Right renal cortex interstitium (tissue), 3 donors: ENCODE data around the gene NCOA7. TPM values are rescaled to one million over a fixed set of nuclear protein-coding genes. Genes with fewer than 3 reads are reported as not detected.
"Not testable (repeated sequence)": the region's sequence is repeated elsewhere in the genome, so short reads cannot be mapped to it uniquely, and the experiment has no call there.

ENCODE experiments used
- DNase-seq, 3 donors: peaks; one replicate each; pipeline ENCODE4 v3.0.0-alpha.2; 2013; ENCODE audit warnings: low read depth in 3 of 3, low spot score in 2 of 3
- polyA plus RNA-seq, 3 donors: library from polyadenylated mRNA; unstranded; fragments of 120-200 nt; gene quantifications; one replicate each; pipeline ENCODE4 v1.2.1, GENCODE V29; 2013; ENCODE audit not compliant: insufficient read length in 3 of 3

The NCOA7 gene
- polyA plus RNA-seq, 3 donors, result 44.6 to 69.7 (median 54.3) TPM

- peak; percentile 94 to 97 (median 97) for DNase-seq
Measured at GRCh38 chr6:125956506-125957390, 166.0 kb downstream of the NCOA7 start, which contains the start of gene HINT3. HINT3 (plus strand) TSS chr6:125956770; CDS start chr6:125956978, 208 bp downstream.

DNA sequence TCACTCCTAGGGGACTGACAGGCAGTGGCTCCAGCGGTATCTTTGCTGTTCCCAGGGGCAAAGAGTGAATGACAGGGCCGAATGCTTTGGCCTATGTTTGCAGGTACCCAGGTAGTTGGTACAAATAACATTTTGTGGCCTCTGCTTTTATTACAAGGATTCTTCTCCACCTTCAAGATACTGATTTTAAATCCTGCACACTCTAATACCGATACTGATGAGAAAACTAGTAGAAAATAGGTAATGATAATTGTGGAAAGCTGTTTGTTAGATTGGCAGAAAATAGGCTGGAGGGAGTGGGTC, 166.6 kb downstream of the NCOA7 start:
- DNase-seq, result peak in 1 of 3 donors; percentile 14

- peak in 1 of 3 donors; percentile 25 for DNase-seq
Measured at GRCh38 chr6:125957845-125958244, 167.1 kb downstream of the NCOA7 start.

- no peak for DNase-seq
Measured at GRCh38 chr6:125959041-125959440, 168.3 kb downstream of the NCOA7 start.

- DNase-seq, result no peak
Measured at GRCh38 chr6:125961117-125961516, 170.4 kb downstream of the NCOA7 start.

DNA sequence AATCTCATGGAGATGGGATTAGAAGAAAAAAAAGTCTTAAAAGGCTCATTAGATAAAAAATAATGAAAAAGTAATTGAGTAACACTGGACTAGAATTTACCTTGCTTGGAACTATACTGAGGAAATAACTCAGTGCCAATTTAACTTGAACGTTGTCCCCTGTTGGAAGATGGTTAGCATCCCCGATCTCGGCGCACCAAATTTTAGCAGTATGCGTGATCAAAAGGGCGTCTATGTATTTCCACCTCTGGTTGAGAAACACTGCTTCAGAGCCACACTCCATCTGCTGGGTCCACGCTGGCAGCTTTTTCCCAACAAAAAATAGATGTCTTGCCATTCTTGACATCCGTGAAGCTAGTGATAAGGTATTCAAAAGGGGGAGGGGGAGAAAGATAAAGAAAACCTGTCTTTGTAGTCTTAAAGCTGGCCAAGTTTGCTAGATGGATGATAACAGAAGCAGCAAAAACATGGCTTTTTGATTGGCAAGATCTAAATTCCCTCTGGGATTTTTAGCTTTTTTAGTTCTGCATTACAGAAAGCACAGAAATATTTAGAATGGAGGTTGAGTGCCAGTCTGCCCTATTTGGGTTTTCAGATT, 172.2 kb downstream of the NCOA7 start:
- DNase-seq, result no peak

GRCh38 chr6:125963817-125964216, 173.1 kb downstream of the NCOA7 start:
- no peak for DNase-seq

- no peak for DNase-seq
Measured at GRCh38 chr6:125966569-125966968, 175.8 kb downstream of the NCOA7 start.

GRCh38 chr6:125968493-125968892, 177.7 kb downstream of the NCOA7 start:
- DNase-seq, result no peak

DNA sequence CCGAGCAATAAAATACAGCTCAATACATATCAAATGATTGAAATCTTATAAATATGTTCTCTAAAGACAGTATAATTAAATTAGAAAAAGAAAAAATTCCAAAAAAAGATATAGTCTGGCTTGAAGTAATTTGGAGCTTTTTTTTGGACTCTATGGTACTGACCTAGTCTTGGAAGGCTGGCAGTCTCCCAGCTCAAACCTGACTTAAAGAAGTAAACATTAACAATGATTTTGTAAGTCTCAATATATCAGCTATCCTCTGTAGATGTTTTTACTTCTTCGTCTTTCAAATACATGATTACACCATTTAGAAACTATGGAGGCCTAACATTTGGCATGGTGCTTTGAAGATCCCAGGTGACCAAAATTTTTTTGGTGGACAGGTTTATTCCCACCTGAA, 180.0 kb downstream of the NCOA7 start:
- DNase-seq, result no peak

- not testable (repeated sequence) for DNase-seq
Measured at GRCh38 chr6:125972478-125972877, 181.7 kb downstream of the NCOA7 start.

DNA sequence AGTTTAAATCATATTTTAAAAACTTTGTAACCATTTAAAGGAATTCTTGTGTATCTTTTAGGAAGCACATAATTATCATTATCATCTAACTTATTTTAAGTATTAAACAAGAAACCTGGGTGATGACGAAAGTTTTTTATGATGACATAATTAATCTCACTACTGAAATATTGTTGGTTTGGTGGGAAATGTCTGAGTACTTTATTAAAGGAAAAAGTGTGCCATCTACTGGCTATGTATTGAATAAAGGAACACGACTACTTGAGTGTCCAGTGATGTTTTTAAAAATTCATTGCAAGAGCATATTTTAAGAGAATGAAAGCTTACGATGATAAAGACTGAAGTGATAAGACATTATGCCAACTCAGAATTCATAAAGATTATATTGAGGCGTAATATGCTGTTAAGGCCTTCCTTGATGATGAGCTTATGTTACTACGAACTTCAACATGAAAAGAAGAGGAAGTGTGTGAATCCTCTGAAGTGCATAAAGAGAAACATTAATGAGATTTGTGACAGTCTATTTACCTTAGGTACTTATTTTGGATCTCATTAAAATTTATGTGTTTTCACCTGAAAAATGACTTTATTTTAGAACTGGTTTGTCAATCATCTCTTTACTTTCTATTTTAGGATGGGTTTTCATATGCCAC, 183.6 kb downstream of the NCOA7 start:
- DNase-seq, result peak in 1 of 3 donors; percentile 41

GRCh38 chr6:125979101-125979500, 188.3 kb downstream of the NCOA7 start:
- DNase-seq, result no peak

Other genes starting within 250 kb of the NCOA7 start
- gene HEY2, start 41.3 kb upstream of the NCOA7 start, polyA plus RNA-seq, result 1 to 10 TPM; 7.6 to 7.8 (median 7.7) TPM
- gene HINT3, start 165.8 kb downstream of the NCOA7 start, polyA plus RNA-seq, result 10 to 100 TPM; 34.7 to 35.8 (median 34.8) TPM
- gene TRMT11, start 195.6 kb downstream of the NCOA7 start, polyA plus RNA-seq, result 10 to 100 TPM; 34.2 to 39.2 (median 36.0) TPM